ENCODE data around the gene RGL3.

The RGL3 gene

GRCh38 chr19:11447347-11448262 lies 28.5 kb upstream of the RGL3 start:
- no peak for TF ChIP-seq CTCF (IDR thresholded peaks at IDR 0.05; ENCODE audit: low read length, missing control alignments)
- no peak overlapping the region for H3K4me3 ChIP-seq (replicated peaks; ENCODE audit: low read depth, low read length)
- DNase-seq (ENCODE audit: low read depth) = no peak

GRCh38 chr19:11446652-11447301 lies 27.7 kb upstream of the RGL3 start:
- peak; percentile 69 for TF ChIP-seq CTCF (IDR thresholded peaks at IDR 0.05; ENCODE audit: low read length, missing control alignments)
- peak; percentile 33 for DNase-seq (ENCODE audit: low read depth)
- H3K4me3 ChIP-seq (replicated peaks; ENCODE audit: low read depth, low read length) = no peak overlapping the region

- DNase-seq (ENCODE audit: low read depth) = no peak
Observed at GRCh38 chr19:11446271-11446651, 27.1 kb upstream of the RGL3 start.

GRCh38 chr19:11445141-11445540 lies 26.0 kb upstream of the RGL3 start:
- no peak overlapping the region for H3K4me3 ChIP-seq (replicated peaks; ENCODE audit: low read depth, low read length)
- no peak for DNase-seq (ENCODE audit: low read depth)
- TF ChIP-seq CTCF (IDR thresholded peaks at IDR 0.05; ENCODE audit: low read length, missing control alignments) = no peak

More at GRCh38 chr19:11446271-11446651, 27.1 kb upstream of the RGL3 start:
- no peak for TF ChIP-seq CTCF (IDR thresholded peaks at IDR 0.05; ENCODE audit: low read length, missing control alignments)
- no peak overlapping the region for H3K4me3 ChIP-seq (replicated peaks; ENCODE audit: low read depth, low read length)

- DNase-seq (ENCODE audit: low read depth) = no peak
- H3K4me3 ChIP-seq (replicated peaks; ENCODE audit: low read depth, low read length) = no peak overlapping the region
- TF ChIP-seq CTCF (IDR thresholded peaks at IDR 0.05; ENCODE audit: low read length, missing control alignments) = no peak
Observed at GRCh38 chr19:11444059-11444458, 24.9 kb upstream of the RGL3 start.

- no peak for TF ChIP-seq CTCF (IDR thresholded peaks at IDR 0.05; ENCODE audit: low read length, missing control alignments)
- no peak overlapping the region for H3K4me3 ChIP-seq (replicated peaks; ENCODE audit: low read depth, low read length)
- DNase-seq (ENCODE audit: low read depth) = no peak
Observed at GRCh38 chr19:11437955-11438354, 18.8 kb upstream of the RGL3 start.

All from fibroblast of pulmonary artery (primary cell).